Medulla oblongata (tissue), 1 donor: ENCODE results near the gene B4GALT5.

ENCODE experiments used
- DNase-seq: peaks from one replicate; pipeline ENCODE4 v3.0.0-alpha.2; 2015; ENCODE audit errors: extremely low spot score

Gene B4GALT5

GRCh38 chr20:49701241-49701790 lies 12.4 kb downstream of the B4GALT5 start:
- no peak for DNase-seq

DNA sequence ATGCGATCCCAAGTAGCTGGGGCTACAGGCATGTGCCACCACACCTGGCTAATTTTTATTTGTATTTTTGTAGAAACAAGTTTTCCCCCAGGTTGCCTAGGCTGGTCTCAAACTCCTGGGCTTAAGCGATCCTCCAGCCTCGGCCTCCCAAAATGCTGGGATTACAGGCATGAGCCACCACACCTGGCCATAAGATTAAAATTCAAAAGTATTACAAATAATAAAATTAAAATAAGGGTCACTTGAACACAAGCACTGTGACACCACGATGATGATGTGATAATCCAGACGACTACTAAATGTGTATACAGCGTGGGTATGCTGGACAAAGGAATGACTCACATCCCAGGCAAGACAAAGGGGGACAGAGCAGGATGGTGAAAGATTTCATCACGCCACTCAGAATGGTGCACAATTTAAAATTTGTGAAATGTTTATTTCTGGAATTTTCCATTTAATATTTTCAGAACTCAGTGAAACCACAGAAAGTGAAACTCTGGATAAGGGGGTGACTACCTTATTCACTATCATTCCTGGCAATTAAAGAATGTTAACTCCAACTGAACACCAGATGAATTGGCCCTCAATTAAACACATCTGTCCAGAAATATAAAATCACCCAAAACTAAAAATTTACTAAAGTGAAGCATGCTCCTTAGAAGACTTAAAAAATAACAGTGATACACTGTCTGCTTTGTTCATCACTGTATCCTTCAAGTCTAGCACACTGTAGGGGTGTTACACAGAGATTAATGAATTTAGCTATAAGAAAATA lies 13.1 kb downstream of the B4GALT5 start:
- DNase-seq = peak; percentile 52

- no peak for DNase-seq
Measured at GRCh38 chr20:49699200-49699992, 14.3 kb downstream of the B4GALT5 start.

- DNase-seq = no peak
Measured at GRCh38 chr20:49698477-49698876, 15.2 kb downstream of the B4GALT5 start.

- no peak for DNase-seq
Measured at GRCh38 chr20:49697071-49697470, 16.6 kb downstream of the B4GALT5 start.

GRCh38 chr20:49696594-49696993 lies 17.1 kb downstream of the B4GALT5 start:
- DNase-seq = no peak

DNA sequence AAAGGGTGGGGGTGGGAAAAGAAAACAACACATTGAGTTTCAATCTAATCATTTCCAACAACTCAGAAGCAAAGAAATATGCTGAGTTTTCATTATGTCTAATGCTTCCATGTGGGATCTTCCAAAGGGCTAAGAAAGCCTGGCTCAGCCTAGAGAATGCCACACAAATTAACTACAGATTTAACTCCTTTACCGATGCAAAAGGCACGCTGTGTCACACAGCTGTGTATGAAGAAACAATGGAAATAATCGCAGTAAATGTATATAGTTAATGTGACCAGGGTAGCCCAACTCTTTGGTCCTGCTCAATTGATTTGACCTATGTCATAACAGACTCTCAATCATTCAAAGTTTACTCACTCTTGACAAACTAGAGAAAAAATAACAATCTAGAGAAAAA lies 17.8 kb downstream of the B4GALT5 start:
- no peak for DNase-seq

DNA sequence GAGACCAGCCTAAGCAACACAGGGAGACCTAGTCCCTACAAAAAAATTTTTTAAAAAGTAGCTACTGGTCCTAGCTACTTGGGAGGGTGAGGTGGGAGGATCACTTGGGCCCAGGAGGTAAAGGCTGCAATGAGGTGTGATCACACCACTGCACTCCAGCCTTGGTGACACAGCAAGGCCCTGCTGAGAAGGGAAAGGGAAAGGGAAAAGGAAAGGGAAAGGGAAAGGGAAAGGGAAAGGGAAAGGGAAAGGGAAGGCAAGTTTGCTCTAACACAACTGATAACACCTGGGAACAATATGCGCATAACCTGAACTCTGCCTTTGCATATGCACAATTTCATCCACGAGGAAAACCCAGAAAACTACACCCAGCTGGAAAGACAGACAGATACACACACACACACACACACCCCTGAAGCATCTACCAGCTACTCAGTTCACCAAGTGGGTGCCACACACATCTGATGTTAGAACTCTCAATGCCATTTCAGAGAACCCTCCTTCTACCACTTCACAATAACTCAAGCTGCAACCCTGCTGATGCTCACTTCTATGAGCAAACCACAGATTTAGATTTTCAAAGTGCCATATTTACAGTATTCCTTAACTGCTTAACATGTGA lies 19.1 kb downstream of the B4GALT5 start:
- DNase-seq = no peak

DNA sequence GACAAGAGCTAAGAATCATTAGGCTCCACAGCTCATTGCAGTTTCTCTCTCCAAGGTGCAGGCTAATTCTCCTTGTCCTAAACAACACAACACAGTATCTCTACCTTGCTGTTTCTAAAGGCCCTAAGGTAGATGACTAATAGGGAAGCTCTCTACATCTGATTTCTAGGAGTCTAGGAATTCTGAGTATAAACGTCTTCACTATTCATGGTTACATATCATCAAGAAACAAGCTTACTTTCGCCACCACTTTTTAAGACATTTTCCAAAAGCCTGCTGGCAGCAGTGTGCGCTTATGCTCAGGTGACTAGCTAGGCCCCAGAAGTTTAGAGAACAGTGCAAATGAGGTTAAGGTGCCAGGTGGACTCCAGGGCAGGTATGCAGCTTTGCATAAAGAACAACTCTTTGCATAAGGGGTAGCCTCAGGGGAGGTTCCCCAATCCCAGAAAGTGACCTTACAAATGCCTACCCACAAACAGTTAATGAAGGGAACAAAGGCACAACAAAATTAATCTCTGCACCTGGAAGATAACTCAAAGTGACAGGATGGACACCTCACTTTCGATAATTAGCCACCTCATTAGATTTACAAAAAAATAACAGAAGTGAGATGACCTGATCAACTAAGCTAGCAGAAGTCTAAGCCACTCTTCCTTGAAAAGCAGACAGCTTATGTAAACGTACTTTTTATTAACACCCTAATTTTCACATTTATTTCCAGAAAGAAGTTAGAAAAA lies 20.1 kb downstream of the B4GALT5 start:
- DNase-seq = no peak

- DNase-seq = no peak
Measured at GRCh38 chr20:49692941-49693340, 20.7 kb downstream of the B4GALT5 start.

- no peak for DNase-seq
Measured at GRCh38 chr20:49691818-49692568, 21.7 kb downstream of the B4GALT5 start.

GRCh38 chr20:49690899-49691620 lies 22.6 kb downstream of the B4GALT5 start:
- DNase-seq = no peak

GRCh38 chr20:49687595-49688567 lies 25.8 kb downstream of the B4GALT5 start:
- DNase-seq = peak; percentile 67

GRCh38 chr20:49685809-49686208 lies 27.9 kb downstream of the B4GALT5 start:
- DNase-seq = no peak

DNA sequence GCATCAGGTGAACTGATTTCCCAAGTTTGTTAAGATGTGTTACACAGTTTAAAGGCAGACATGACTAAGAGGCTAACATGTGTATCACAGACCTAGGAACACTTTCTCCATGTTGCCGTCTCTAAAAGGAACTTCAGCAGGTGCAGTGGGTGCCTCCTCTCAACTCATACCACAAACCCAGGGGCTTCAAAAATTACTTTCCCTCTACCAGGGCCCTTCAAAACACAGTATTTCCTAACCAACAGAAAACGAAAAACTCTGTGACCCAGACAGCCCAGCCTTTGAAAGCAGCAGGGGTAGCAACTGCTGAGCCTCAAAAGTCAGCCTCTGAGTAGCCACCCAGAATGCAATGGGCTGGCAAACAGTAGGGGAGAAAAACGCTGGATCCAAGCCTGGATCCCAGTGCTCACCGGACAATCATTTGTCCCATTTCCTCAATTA lies 28.5 kb downstream of the B4GALT5 start:
- DNase-seq = peak; percentile 82

GRCh38 chr20:49684335-49684997 lies 29.2 kb downstream of the B4GALT5 start:
- no peak for DNase-seq

DNA sequence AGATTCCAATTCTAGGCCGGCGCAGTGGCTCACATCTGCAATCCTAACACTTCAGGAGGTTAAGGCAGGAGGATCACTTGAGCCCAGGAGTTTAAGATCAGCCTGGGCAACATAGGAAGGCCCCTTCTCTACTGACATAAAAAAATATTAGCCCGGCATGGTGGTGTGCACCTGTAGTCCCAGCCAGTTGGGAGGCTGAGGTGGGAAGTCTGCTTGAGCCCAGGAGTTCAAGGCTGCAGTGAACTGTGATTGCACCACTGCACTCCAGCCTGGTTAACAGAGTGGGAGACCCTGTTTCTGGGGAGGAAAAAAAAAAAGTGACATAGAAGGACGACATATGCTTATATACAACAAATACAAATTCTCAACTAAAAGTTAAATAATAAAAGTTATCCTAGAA lies 30.9 kb downstream of the B4GALT5 start:
- DNase-seq = no peak

DNA sequence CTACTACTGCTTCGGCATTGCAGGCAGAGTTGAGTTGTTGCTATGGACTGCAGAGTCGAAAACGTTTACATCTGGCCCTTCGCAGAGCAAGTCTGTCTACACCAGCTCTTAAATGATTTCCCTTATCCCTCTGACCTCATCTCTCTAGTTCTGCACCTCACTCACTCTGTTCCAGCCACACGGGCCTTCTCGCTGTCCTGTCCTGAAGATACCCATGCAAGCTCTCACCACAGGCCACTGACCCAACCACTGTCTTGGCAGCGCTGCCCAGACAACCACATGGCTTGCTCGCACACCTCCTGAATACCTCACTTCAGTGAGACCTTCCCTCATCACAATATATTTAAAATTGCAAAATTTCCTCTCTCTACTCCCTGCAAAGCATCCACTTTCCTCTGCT lies 31.4 kb downstream of the B4GALT5 start:
- no peak for DNase-seq

DNA sequence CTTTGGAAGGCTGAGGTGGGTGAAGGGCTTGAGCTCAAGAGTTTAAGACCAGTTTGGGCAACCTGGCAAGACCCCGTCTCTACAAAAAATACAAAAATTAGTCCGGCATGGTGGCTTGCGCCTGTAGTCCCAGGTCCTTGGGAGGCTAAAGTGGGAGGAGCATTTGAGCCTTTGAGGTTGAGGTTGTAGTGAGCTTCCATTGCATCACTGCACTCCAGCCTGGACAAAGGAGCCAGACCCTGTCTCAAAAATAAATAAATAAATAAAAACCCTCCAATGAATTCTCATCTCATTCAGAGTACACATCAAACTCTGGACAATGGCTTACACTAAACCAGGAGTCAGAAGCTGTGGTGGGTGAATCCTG lies 31.8 kb downstream of the B4GALT5 start:
- no peak for DNase-seq
